Ramos (cell line): ENCODE data around the gene SLC35B2.

Experiments used
- in situ Hi-C: fragments of 300-500 bp; cut with MboI; formaldehyde crosslinking; loops from one replicate; pipeline ENCODE4 v1.14.3; 2022; ENCODE audit warnings: low sequenced_read_pairs; ENCODE audit not compliant: unreplicated experiment

Gene SLC35B2, protein sequence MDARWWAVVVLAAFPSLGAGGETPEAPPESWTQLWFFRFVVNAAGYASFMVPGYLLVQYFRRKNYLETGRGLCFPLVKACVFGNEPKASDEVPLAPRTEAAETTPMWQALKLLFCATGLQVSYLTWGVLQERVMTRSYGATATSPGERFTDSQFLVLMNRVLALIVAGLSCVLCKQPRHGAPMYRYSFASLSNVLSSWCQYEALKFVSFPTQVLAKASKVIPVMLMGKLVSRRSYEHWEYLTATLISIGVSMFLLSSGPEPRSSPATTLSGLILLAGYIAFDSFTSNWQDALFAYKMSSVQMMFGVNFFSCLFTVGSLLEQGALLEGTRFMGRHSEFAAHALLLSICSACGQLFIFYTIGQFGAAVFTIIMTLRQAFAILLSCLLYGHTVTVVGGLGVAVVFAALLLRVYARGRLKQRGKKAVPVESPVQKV

DNA sequence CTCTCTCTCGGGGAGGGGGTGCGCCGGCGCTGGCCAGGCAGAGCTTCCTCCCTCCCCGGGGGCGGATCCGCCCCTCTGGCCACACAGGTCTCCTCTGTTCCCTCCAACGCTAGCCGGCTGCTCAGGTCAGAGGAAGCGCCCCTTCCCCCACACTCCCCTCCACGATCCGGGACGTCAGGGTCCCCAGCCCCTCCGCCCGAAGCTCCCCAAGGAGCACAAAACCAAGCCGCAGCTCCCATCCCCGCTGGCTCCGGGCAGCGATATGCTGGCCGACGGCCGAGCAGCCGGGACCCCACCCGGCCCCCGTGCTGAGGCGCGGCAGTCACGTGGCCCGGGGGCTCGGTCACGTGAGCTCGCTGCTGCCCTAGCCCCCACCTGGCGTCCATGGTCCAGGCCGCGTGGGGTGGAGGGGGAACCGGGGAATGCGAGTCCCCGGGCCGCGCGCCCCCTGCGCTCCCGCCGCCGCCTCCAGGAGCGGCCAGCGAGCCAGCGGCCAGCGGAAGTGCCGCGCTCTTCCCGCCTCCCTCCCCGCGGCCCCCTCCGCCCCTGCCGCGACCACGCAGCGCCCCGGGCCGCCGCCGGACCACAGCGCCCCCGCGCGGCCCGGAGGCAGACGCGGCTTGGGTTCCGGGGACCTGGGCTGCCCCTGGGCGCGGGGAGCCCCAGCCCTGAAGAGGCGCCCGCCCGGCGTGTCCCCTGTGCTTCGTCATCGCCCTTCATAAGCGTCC, at the start of gene SLC35B2:
SLC35B2 (minus strand) TSS at position 504 of the 728 bp plus-strand sequence; CDS start at position 386, 118 bp downstream.
- in situ Hi-C loops: no loop called here

DNA sequence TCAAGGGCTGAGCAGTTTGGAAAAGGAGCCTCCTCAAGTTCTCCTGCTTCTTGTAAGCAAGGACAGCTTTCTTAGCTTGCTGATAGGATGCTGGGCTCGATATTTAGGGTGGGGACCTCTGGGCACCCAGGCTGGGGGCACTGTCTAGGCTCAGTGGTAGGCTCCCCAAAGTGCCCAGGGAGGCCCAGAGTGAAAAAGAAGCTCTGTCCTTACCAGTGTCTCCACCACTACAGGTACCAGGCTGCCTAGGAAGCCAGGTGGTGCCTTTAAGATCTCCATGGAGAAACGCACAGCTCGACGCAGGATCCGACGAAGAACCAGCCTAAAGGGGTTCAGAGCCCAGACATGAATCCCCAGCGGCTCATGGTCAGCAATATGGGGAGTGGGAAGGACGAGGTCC, 49.4 kb upstream of the SLC35B2 start:
- in situ Hi-C loops: no loop called here

DNA sequence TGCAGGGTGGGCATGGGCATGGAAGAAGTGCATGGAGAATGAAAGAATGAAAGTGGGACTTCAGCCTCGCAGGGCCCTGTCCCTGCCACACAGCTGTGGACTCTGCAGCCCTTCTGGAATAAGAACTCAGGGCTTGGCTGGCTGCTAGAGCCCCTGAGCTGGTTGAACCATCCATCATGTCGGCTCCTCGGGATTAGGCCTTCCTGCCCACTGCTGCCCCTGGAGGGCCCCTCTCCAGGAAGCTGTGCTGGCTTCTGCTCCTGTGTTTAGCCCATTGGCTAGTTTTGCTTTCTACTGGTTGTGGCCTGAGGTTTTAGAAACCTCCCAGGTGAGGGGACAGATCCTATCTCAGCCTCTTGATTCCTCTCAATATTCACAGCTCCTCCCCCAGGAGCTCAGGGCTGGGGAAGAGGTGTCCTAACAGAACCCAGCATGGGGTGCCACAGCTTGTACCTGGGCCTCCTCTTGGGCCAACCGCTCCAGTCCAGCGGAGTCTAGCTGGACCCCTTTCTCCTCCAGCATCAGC, 47.9 kb upstream of the SLC35B2 start:
- in situ Hi-C loops: no loop called here

DNA sequence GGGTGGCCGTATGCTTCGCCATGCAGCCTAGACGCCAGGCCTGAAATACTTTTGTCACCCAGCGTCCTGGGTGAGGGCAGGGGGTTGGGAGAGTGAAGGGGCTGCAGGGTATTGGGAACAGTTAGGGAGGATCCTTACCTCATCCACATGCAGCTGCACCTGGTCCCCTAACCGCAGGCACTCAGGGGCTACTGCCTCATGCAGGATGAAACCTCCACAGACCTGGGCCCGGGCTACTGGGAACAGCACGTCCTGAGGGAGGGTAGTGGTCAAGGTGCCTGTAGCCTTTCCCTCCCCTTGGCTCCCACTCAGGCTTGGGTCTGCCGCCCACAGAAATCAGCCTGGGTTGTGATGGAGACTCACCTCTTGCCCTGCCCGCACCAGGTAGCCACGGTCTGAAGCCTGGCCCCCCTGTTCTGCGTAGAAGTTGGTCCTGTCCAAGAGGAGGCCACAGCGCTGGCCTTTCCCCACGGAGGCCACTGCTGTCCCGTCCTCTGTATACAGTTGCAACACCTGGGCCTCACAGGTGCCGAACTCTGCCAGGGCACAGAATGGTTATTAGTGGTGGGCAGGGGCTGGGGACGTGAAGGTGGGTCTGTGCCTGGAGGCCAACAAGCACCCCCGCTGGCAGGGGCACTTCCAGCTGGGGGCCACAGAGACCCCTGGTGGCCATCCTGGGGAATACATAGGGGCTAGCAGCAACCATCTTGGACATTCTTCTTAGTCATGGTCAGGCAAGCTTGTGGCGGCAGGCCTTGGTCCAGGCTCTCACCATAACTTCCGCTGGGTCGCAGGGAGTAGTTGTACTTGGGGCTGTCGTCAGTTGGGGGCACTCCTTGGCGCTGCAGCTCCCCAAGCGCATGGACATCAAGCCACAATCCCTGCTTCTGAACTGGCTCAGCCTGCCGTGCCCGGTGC, 47.2 kb upstream of the SLC35B2 start:
- in situ Hi-C loops: no loop called here

DNA sequence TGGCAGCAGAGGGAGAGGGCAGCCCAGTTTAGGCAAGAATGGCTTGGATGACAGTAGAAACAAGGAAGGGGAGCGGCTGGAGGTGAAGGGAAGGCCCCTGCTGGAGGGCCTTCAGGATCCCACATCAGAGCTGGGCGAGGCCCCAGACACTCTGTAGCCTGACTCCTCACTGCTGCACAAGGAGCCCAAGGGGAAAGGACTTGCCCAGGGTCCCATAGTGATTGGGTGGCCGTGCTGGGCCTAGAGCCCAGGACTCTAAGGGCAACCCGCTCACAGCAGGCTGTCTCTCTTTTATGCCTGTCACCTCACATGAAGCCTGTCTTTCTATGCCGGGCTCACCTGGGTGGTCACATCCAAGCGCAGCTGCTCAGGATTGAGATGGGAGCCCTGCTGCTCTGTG, 46.5 kb upstream of the SLC35B2 start:
- in situ Hi-C loops: no loop called here

DNA sequence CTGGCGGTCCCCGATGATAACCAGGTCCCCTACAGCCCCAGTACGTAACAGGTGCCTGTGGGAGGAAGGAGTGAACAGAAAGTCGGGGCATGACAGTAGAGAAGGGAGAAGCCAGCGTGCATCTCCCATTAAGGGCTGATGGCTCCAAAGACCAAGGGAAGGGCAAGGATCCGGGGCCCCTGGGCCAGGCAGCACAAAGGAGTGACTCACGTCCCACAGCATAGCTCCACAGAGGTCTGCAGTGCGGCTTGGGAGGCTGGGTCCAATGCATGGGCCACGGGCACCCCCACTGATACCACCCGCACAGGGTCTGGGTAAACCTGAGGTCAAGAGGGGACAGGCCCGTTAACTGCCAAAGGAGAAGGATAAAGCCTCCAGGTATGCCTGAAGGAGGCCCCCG, 45.5 kb upstream of the SLC35B2 start:
- in situ Hi-C loops: no loop called here

DNA sequence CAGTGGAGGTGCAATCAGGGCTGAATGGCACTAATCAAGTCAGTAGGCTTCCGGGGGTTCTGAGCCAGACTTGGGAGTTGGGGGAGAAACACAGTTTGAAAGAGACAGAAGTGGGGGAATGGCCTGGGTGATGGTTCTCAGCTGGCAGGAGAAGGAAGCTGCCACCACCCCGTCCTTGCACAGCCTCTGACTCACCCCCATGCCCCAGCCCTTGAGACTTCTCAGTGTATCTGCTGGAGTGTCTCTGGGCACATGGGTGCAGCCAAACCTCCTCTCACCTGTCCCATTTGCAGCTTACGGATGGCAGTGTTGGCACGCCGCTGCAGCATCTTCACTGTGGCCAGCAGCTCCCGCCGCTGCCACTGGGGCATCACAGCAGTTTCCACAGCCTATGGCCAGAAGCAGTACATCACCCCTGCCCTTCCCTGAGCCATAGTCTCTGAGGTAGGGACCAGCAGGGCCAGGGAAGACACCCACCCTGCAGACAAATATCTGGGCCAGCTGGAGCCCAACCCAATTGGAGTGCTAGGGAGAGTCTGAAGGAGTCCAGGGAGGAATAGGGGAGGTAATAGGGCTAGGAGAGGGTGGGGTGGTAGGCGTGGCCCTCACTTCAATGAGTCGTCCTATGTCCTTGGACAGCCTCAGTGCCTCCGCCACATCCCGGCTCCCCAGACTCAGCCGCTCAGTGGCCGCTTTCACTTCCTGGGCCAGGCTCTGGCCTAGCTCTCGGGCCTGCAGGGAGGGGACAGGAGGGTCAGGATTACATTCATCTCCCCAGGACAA, 44.6 kb upstream of the SLC35B2 start:
- in situ Hi-C loops: no loop called here

DNA sequence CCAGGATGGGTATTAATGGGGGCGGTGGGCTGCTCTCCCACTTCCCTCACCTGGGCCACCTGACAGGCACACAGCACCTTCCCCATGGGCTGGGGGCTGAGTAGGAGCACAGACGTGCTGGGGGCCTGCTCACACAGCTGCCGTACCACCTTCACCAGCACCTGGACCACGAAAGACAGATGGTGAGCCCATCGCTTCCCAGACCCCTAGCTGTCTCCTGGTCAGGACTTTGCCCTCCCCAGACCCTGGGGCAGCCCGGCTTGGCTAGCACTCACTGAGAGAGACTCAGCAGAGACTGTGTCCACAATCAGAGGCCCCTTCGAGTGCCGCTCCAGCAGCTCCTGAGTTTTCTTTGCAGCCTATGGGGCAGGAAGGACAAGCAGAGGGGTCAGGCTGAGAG, 43.8 kb upstream of the SLC35B2 start:
- in situ Hi-C loops: no loop called here

DNA sequence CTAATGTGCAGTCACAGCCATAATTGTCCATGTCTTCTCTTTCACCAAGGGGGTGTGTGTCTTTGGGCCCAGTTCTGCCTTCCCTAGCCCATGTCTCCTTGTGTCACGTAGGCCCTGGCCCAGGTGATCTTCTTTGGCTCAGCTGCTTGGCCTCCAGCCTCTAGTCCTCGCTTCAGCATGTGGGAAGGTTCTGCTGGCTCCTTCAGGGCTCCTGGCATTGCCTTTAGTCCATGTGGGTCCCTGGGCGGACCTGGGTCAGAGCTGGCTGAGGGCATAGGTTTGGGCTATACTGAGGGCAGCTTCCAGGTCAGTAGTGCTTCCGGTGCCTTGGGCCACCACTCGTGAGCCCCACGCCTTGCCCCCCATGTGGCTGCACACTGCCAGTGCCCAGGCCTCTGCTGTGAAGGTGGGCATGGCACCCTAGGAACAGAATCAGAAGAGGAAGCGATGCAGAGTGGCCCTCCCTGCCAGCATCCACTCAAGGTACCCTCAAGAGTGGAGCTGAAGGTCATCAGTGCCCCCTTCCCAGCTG, 43.0 kb upstream of the SLC35B2 start:
- in situ Hi-C loops: no loop called here

DNA sequence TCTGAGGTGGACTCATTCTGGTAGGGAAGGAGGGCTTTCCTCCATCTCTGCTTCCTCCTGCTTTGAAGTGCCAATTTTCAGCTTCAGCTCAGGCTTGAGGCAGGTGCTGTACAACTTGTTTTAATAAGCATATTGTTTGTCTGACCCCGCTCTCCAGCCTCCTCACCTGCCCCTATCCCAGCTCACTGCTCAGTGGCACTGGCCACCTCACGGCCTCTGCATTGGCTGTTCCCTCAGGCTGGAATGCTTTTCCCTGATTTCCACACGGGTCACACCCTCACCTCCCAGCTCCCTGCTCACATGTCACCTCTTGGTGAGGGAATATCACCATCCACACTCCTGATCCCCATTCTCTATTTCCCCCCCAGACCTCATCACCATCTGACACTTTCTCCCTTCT, 41.5 kb upstream of the SLC35B2 start:
- in situ Hi-C loops: no loop called here

DNA sequence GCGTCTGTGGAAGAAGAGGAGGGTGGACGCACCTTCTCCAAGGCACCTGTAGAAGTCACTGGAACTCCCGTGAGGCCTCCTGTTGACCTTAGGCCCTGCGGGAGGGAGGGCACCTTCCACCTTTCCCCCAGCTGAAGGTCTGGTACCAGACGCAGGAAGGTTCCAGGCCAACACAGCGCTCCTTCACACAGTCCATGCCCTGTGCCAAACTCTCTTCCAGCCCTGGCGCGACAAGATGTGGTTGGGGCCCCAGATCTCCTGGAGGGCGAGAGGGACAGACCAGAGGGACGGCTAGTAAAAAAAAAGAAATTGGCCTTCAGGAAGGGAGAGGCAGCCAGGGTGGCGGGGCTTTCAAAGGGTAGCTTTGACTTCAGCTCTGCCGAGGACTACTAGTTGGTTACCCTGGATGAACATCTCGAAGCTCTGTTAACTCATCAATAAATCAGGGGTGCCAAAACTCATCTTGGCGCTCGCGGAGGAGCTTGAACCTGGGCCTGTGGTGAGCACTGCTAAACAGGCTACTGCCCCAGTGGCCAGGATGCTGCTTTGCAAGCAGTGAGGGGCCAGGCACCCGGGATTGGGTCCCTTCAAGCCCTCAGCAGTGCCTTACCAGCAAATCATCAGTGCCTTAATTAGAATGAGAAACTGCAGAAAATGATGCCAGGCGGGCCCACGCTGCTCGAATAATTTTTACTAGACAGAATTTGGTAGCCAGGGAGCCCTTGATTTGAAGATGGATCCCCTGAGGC, 40.9 kb upstream of the SLC35B2 start:
- in situ Hi-C loops: no loop called here

DNA sequence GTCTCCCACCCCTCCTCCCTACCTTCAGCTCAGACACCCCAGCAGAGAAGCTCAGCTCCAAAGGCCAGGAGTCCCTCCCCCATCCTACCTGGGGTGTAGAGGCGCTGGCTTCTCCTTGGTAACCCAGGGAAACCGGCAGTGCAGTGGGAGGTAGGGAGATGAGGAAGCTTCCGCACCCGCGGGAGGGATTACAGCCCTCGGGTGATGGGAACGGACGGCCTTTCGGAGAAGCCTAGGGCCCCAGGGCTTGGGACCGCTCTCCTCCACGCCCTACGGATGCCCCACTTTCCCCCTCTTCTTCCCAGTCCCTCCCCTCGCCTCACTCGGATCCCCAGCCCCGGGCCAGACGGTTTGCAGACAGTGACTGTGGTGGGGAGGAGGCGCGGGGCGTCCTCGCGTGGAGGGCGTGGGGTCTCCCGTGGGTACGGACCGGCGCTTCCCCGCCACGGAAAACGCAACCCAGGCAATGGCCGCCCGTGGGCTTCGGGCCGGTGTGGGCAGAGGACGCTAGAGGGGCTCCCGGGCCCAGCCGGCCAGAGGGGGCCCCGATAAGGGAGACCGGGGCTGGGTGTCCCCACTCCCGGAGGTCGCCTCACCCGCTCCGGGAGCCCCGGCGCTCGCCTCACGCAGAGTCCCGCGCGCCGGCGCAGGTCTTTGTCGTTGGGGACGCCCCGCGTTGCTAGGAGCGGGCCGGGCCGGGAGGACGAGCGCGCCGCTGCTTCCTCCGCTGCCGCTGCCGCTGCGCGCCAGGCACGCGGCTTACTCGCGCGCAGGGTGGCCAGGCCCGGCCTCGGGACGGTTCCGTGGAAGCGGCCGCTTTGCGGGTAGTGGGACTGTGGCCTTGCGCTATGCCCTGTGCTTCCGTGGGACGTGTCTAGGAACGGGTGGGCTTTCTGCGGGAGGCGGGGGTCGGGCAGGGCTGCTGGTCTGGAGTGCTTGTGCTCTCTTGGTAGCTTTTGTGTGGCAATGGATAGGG, 40.0 kb upstream of the SLC35B2 start:
- in situ Hi-C loops: no loop called here

DNA sequence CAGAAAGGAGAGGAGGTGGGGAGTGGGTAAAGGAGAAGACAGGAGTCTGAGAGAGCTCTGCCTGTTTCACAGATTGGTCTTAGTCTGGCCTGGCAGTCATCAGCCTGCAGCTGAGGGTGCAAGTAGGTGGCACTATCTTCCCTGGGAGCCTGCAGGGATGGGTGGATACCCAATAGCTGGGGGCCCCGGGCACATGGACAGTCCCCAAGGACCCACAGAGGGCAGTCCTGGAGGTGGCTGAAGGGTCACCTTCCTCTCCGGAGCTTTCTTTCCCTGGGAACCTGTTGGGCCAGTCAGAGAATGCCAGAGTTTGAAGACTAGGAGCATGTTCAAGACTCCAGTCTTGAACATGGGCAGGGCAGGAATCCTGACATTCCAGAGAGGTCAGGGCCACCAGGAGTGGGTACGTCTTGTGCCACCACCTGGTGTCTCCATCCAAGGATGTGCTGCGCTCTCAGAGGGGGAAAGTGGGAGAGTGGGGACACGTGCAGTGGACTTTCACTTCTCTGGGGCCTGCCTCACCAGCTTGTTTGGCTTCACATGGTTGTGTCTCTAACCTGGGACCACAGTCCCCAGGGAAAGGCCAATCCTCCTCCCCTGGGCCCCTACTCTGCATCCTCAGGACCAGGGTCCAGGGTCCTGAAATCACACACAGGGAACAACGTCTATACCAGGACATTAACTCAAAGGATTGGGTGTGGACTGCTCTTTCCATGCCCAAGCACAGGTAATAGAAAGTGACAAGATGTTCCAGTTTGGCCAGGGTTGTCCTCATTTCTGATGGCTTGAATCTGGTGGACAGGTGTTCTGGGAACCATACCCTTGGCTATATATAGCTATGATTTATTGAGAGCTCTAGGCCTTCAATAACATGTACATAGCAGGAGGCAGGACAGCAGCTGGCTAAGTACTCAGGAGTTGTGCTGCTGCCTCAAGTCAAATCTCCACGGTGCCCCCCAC, 37.8 kb upstream of the SLC35B2 start:
- in situ Hi-C loops: no loop called here

DNA sequence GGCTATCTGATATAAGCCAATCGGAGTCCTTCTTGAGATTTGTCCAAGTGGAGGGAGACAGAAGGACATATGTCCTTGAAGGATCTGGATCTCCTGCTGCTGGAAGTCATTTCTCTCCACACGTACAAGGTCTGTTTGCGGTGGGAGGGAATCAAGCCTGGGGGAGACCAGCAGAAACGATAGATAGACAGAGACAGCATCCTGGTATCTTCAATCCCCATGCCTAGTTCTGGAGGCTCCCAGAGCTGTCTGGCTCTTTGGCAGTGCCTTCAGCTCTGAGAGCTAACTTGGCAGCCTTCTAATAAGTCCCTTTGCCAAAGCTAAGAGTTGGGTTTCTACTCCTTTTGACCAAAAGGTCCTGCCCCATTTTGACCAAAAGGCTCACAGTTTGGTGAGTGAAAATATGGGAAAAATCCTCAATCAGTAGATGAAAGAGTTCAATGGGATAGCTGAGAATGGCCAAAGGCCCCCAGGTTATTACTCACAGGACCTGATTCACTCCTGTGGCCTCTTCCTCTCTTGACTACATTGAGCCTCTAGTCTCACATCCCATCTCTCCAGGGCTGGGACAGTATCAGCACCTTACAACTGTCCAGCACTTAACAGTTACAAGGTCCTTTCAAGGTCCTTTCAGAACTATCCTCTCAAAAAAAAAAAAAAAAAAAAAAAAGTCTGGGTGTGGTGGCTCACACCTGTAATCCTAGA, 35.5 kb upstream of the SLC35B2 start:
- in situ Hi-C loops: no loop called here

DNA sequence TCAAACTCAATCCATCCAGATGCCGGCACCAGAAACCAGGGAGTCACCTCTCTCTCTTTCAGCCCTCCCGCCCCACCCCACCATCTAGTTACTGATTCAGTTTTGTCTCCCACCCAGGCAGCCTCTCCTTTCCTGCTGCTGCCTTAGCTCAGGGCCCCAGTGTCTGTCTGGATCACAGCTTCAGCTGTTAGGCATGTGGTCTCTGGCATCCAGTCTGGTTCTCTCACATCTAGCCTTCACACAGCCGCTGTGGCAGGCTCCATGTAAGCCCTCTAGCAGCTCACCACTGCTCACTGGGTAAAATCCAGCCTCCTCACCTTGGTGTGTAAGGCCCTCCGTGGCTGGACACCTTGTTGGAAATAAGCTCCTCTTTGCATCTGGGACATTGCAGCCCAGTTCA, 34.5 kb upstream of the SLC35B2 start:
- in situ Hi-C loops: no loop called here

DNA sequence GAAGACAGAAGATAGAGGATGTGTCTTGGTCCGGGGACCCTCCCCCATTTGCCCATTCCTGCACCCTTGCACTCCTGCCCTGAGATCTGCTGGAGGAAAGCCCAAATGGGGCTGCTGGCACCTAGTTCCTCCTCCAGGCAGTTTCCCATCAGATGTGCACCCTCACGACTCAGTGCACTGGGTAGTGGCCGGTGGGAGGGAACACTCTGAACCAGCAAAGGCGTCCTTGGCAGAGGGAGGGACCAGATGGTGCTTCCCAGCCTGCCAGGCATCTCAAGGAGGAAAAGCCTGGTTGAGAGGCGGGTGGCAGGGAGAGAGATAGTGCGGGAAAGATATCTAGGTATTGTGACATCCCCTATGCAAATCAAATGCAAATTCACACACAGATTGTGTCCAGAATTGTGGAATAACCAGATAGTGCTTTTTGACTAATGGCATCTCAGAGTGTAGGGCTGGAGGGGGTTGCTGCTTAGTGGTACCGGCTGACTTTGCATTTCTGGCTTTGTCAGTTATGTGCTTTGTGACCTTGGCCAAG, 32.5 kb upstream of the SLC35B2 start:
- in situ Hi-C loops: no loop called here
